ENCODE data around the gene CCDC148.

DNA sequence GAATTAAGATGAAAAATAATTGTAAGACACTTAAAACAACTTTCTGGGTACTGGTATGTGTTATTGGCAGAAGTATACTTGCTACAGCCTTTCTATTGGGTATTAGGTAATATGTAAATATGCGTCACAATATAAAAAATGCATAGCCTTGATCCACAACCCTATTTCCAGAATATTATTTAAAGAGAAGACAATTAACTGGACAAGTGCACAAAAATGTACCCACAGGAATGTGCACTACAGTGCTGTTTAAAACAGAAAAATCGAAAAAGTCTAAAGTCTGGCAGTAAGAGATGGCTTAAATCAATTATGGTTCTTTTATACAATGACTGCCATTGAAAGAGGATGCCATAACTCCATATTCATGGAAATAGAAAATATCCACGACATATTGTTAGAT, 205.2 kb downstream of the CCDC148 start:
- TF ChIP-seq, protein P1, sequence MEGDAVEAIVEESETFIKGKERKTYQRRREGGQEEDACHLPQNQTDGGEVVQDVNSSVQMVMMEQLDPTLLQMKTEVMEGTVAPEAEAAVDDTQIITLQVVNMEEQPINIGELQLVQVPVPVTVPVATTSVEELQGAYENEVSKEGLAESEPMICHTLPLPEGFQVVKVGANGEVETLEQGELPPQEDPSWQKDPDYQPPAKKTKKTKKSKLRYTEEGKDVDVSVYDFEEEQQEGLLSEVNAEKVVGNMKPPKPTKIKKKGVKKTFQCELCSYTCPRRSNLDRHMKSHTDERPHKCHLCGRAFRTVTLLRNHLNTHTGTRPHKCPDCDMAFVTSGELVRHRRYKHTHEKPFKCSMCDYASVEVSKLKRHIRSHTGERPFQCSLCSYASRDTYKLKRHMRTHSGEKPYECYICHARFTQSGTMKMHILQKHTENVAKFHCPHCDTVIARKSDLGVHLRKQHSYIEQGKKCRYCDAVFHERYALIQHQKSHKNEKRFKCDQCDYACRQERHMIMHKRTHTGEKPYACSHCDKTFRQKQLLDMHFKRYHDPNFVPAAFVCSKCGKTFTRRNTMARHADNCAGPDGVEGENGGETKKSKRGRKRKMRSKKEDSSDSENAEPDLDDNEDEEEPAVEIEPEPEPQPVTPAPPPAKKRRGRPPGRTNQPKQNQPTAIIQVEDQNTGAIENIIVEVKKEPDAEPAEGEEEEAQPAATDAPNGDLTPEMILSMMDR (IDR thresholded peaks at IDR 0.05): no peak
- TF ChIP-seq POLR2A (IDR thresholded peaks at IDR 0.05): no peak

Measured in Peyer's patch (tissue), 4 donors.